HUES48 (cell line): ENCODE measurements around the gene RACGAP1.

ENCODE experiments used
- H3K27ac ChIP-seq: one replicate; pipeline ENCODE4 v1.7.0; 2013; ENCODE audit warnings: low read depth, low read length, inconsistent platforms
- H3K27me3 ChIP-seq: 2 replicates; pipeline ENCODE4 v1.6.1; 2013; ENCODE audit warnings: mild to moderate bottlenecking, low read length; ENCODE audit not compliant: control insufficient read depth, insufficient read depth
- H3K36me3 ChIP-seq: 2 replicates; pipeline ENCODE4 v1.6.1; 2013; ENCODE audit warnings: low read length; ENCODE audit not compliant: control insufficient read depth, insufficient read depth
- H3K4me1 ChIP-seq: 2 replicates; pipeline ENCODE4 v1.6.1; 2013; ENCODE audit warnings: mild to moderate bottlenecking, low read length; ENCODE audit not compliant: control insufficient read depth, insufficient read depth
- H3K4me3 ChIP-seq: 2 replicates; pipeline ENCODE4 v1.5.1; 2013; ENCODE audit warnings: mild to moderate bottlenecking, low read depth, low read length
- H3K9ac ChIP-seq: 2 replicates; pipeline ENCODE4 v1.6.1; 2013; ENCODE audit warnings: mild to moderate bottlenecking, low read depth, low read length, moderate library complexity
- H3K9me3 ChIP-seq: 2 replicates; pipeline ENCODE4 v1.6.1; 2013; ENCODE audit warnings: low read length; ENCODE audit not compliant: control insufficient read depth, insufficient read depth

The RACGAP1 gene

GRCh38 chr12:49944046-49944445 is 81.2 kb downstream of the RACGAP1 start:
- Histone ChIP-seq H3K4me3 (no peak overlapping the region), H3K9ac (no peak overlapping the region), H3K9me3 (no peaks in the 10 kb centered on the region), H3K27ac (no peak overlapping the region), H3K4me1 (peaks cover 32% of the 10 kb centered on the region), H3K27me3 (no peaks in the 10 kb centered on the region), H3K36me3 (no peaks in the 10 kb centered on the region)

GRCh38 chr12:49943625-49943960 is 81.7 kb downstream of the RACGAP1 start:
- H3K9me3 ChIP-seq = no peaks in the 10 kb centered on the region
- H3K4me1 ChIP-seq = peaks cover 32% of the 10 kb centered on the region
- H3K27ac ChIP-seq = no peak overlapping the region
- H3K27me3 ChIP-seq = no peaks in the 10 kb centered on the region
- H3K9ac ChIP-seq = no peak overlapping the region
- H3K36me3 ChIP-seq = no peaks in the 10 kb centered on the region
- no peak overlapping the region for H3K4me3 ChIP-seq

GRCh38 chr12:49942921-49943624 is 82.2 kb downstream of the RACGAP1 start:
- H3K27ac ChIP-seq = no peak overlapping the region
- H3K27me3 ChIP-seq = no peaks in the 10 kb centered on the region
- H3K36me3 ChIP-seq = no peaks in the 10 kb centered on the region
- peaks cover 32% of the 10 kb centered on the region for H3K4me1 ChIP-seq
- H3K9me3 ChIP-seq = no peaks in the 10 kb centered on the region
- H3K9ac ChIP-seq = no peak overlapping the region
- no peak overlapping the region for H3K4me3 ChIP-seq

GRCh38 chr12:49942512-49942893 is 82.8 kb downstream of the RACGAP1 start:
- no peak overlapping the region for H3K4me3 ChIP-seq
- H3K9me3 ChIP-seq = no peaks in the 10 kb centered on the region
- H3K36me3 ChIP-seq = no peaks in the 10 kb centered on the region
- H3K4me1 ChIP-seq = peaks cover 30% of the 10 kb centered on the region
- no peak overlapping the region for H3K9ac ChIP-seq
- H3K27me3 ChIP-seq = no peaks in the 10 kb centered on the region
- no peak overlapping the region for H3K27ac ChIP-seq

DNA sequence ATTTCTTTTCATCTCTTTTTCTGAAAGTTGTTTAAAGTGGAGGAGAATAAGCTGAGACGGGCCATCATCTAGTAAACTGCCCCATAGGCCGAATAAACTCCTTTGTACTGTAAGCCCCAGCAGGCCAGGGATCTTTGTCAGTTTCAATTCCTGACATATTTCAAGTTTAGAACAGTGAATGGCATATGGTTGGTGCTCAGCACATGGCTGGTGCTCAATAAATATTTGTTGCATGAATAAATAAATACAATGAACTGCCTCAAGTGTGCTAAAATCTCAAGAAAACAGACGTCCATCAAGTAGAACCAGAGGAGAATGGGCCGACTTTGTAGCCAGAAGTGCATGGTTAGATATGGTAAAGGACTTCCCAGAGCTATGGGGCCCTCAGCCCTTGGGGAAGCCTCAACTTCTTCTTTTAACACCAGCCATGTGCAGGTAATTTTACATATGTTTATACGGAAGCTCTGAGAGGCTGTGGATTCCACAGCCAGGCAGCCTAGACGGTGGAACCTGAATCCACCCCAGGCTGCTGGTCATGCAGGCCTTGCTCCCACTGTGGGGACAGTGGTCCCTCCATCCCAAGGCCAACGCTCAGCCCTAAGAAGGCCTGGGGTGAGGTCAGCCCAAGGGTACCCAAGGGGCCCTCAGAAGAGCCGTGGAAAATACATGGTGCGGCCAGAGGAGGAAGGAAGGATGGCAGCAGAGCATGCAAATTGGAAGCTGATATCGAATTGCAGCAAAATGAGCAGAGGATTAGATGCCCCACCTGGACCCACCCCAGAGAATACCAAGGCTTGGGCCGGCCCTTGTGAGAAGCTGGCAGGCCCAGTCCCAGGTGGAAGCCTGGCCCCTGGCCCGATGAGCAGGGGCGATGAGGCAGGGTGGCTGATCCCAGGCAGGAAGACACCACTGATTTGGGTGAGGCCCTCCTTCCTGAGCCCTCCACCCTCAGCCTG is 83.5 kb downstream of the RACGAP1 start:
- peaks cover 28% of the 10 kb centered on the region for H3K4me1 ChIP-seq
- no peaks in the 10 kb centered on the region for H3K27me3 ChIP-seq
- H3K27ac ChIP-seq = no peak overlapping the region
- no peaks in the 10 kb centered on the region for H3K36me3 ChIP-seq
- H3K9ac ChIP-seq = no peak overlapping the region
- H3K9me3 ChIP-seq = no peaks in the 10 kb centered on the region
- no peak overlapping the region for H3K4me3 ChIP-seq

DNA sequence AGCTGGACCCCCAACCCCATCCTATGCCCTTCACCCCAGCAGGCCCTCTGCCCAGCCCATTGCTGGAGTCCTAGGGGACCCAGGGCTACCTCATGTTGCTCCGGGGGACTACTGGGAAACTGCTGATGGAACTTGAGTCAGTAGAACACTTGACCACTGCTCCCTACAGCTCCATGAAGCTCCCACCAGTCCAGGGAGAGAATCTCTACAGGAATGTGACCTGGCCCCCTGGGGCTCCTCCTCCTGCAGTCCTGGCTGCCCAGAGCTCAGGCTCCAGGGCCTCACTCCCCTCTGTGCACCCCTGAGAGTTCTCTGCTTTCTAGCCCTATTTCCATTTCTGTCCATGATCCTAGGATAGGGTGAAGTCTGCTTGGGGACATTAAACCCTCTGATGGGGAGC is 85.6 kb downstream of the RACGAP1 start:
- Histone ChIP-seq H3K4me3 (no peak overlapping the region), H3K9ac (no peak overlapping the region), H3K4me1 (peaks cover 12% of the 10 kb centered on the region; the same call in 1 of the 2 replicates), H3K27ac (no peak overlapping the region), H3K27me3 (no peaks in the 10 kb centered on the region), H3K36me3 (no peaks in the 10 kb centered on the region), H3K9me3 (no peaks in the 10 kb centered on the region)

- H3K27me3 ChIP-seq = no peaks in the 10 kb centered on the region
- H3K9me3 ChIP-seq = no peaks in the 10 kb centered on the region
- no peak overlapping the region for H3K4me3 ChIP-seq
- peaks cover 12% of the 10 kb centered on the region; the same call in 1 of the 2 replicates for H3K4me1 ChIP-seq
- H3K36me3 ChIP-seq = no peaks in the 10 kb centered on the region
- H3K27ac ChIP-seq = no peak overlapping the region
- H3K9ac ChIP-seq = no peak overlapping the region
These were observed 86.0 kb downstream of the RACGAP1 start for GRCh38 chr12:49939307-49939706.
